Breast epithelium (tissue), 3 donors: ENCODE results near the gene DDHD1.

Experiments used
- POLR2A ChIP-seq: fragments of 450-650 bp; IDR thresholded peaks from one replicate; pipeline ENCODE4 v1.6.1; 2016; ENCODE audit warnings: antibody characterized with exemption, mild to moderate bottlenecking, moderate library complexity
- POLR2AphosphoS5 ChIP-seq, 3 donors: sonication (generic); formaldehyde crosslinking; IDR thresholded peaks; one replicate each; pipeline ENCODE4 v1.6.1; 2017; ENCODE audit warnings: antibody characterized with exemption in 3 of 3
- TF ChIP-seq, protein P1 (sequence below), 3 donors: fragments of 450-650 bp; IDR thresholded peaks; one replicate each; pipeline ENCODE4 v1.5.1; 2016 to 2017; ENCODE audit warnings: antibody characterized with exemption in 3 of 3, mild to moderate bottlenecking in 3 of 3, moderate library complexity in 3 of 3

- no peak for TF ChIP-seq POLR2AphosphoS5 (IDR thresholded peaks at IDR 0.05)
- TF ChIP-seq, protein P1, sequence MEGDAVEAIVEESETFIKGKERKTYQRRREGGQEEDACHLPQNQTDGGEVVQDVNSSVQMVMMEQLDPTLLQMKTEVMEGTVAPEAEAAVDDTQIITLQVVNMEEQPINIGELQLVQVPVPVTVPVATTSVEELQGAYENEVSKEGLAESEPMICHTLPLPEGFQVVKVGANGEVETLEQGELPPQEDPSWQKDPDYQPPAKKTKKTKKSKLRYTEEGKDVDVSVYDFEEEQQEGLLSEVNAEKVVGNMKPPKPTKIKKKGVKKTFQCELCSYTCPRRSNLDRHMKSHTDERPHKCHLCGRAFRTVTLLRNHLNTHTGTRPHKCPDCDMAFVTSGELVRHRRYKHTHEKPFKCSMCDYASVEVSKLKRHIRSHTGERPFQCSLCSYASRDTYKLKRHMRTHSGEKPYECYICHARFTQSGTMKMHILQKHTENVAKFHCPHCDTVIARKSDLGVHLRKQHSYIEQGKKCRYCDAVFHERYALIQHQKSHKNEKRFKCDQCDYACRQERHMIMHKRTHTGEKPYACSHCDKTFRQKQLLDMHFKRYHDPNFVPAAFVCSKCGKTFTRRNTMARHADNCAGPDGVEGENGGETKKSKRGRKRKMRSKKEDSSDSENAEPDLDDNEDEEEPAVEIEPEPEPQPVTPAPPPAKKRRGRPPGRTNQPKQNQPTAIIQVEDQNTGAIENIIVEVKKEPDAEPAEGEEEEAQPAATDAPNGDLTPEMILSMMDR (IDR thresholded peaks at IDR 0.05), result no peak
- no peak for TF ChIP-seq POLR2A
Observed at GRCh38 chr14:53187921-53188463, 34.9 kb upstream of the DDHD1 start.
